ENCODE results near the gene PDE7B. TPM values are rescaled to one million over a fixed set of nuclear protein-coding genes. Genes with fewer than 3 reads are reported as not detected.

The PDE7B gene
- total and polyA plus RNA-seq, 2 of the 4 experiments (the other 2 are of a cell fraction) = 7.8 to 12.4 TPM

- Histone ChIP-seq H3K18ac (ENCODE audit: low read depth, low read length) (no peak overlapping the region), H2BK120ac (ENCODE audit: low read depth, low read length) (no peak overlapping the region), H3K14ac (replicated peaks; ENCODE audit: low read depth, low read length) (no peak overlapping the region), H3K9me3 (ENCODE audit: control insufficient read depth, insufficient read depth, low read length) (no peaks in the 10 kb centered on the region), H3K23ac (ENCODE audit: low read depth, low read length) (no peak overlapping the region), H3K4me1 (ENCODE audit: control insufficient read depth, insufficient read depth, low read length) (peaks cover 3% of the 10 kb centered on the region), H3K4ac (ENCODE audit: low read depth, low read length) (no peak overlapping the region), H4K8ac (ENCODE audit: low read depth in 2 of 2, low read length in 2 of 2) (no peak overlapping the region; a peak in 1 of 4 replicates), H2AK5ac (ENCODE audit: low read depth, low read length) (peak overlapping the region; percentile 46; the same call in 1 of the 2 replicates), H3K79me1 (ENCODE audit: low read depth in 1 of 2, low read length in 2 of 2) (peaks cover 3 to 16% of the 10 kb centered on the region in 2 experiments), H3K27ac (ENCODE audit: insufficient read depth, low read length) (no peak overlapping the region), H3K4me2 (ENCODE audit: low read depth, low read length) (no peak overlapping the region), H3K56ac (ENCODE audit: extremely low read depth, insufficient read depth, low read length) (no peak overlapping the region), H2BK15ac (ENCODE audit: low read depth, low read length) (no peak overlapping the region), H4K20me1 (ENCODE audit: insufficient read depth, low read length) (no peaks in the 10 kb centered on the region), H4K91ac (ENCODE audit: insufficient read depth, low read depth, low read length) (0 out of 2 replicates have a peak overlapping the region, but pooled peaks have one; percentile 32), H2AK9ac (replicated peaks; ENCODE audit: low read depth, low read length, poor library complexity) (no peak overlapping the region), H2AFZ (replicated peaks; ENCODE audit: low read length, poor library complexity) (no peak overlapping the region), H2BK5ac (ENCODE audit: low read depth, low read length, poor library complexity, severe bottlenecking) (no peak overlapping the region), H3K36me3 (ENCODE audit: control insufficient read depth, insufficient read depth, low read length) (no peaks in the 10 kb centered on the region; the same call in 1 of the 2 replicates), H4K5ac (ENCODE audit: low read depth, low read length) (no peak overlapping the region), H2BK20ac (ENCODE audit: low read depth, low read length) (no peak overlapping the region), H3K27me3 (ENCODE audit: control insufficient read depth, insufficient read depth, low read length) (no peaks in the 10 kb centered on the region), H3K9ac (ENCODE audit: low read depth, low read length) (no peak overlapping the region), H3K4me3 (ENCODE audit: insufficient read depth, low read depth, low read length) (no peak overlapping the region), H3K9me1 (ENCODE audit: insufficient read depth, low read length) (no peaks in the 10 kb centered on the region; the same call in 1 of the 2 replicates)
- dilution Hi-C loops (cut with HindIII; ENCODE audit: low sequenced_read_pairs, unreplicated experiment) (no loop called here), in situ Hi-C loops (cut with MboI; ENCODE audit: low sequenced_read_pairs) (no loop called here), intact Hi-C loops (cut with micrococcal nuclease) (no loop called here)
- BruUV-seq (replicated peaks) = no TSS peak
- ChIA-PET POLR2A (ENCODE audit: unreplicated experiment) (no interaction called here), CTCF (no interaction called here)
- DNase-seq (no peak), ATAC-seq (ENCODE audit: low read depth) (no peak)
- no CpG with 5 or more reads among the region's 3 CpGs for WGBS, 2 experiments (ENCODE audit: extremely low coverage in 2 of 2, insufficient read length in 1 of 2)
- TF ChIP-seq, protein P1, sequence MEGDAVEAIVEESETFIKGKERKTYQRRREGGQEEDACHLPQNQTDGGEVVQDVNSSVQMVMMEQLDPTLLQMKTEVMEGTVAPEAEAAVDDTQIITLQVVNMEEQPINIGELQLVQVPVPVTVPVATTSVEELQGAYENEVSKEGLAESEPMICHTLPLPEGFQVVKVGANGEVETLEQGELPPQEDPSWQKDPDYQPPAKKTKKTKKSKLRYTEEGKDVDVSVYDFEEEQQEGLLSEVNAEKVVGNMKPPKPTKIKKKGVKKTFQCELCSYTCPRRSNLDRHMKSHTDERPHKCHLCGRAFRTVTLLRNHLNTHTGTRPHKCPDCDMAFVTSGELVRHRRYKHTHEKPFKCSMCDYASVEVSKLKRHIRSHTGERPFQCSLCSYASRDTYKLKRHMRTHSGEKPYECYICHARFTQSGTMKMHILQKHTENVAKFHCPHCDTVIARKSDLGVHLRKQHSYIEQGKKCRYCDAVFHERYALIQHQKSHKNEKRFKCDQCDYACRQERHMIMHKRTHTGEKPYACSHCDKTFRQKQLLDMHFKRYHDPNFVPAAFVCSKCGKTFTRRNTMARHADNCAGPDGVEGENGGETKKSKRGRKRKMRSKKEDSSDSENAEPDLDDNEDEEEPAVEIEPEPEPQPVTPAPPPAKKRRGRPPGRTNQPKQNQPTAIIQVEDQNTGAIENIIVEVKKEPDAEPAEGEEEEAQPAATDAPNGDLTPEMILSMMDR (conservative IDR thresholded peaks at IDR 0.05; ENCODE audit: low read depth, low read length) = no peak
- TF ChIP-seq MAFK (IDR thresholded peaks at IDR 0.05; ENCODE audit: low read depth, low read length) (no peak), NFE2L2 (IDR thresholded peaks at IDR 0.05; ENCODE audit: low read depth, low read length) (no peak), RCOR1 (IDR thresholded peaks at IDR 0.05; ENCODE audit: insufficient replicate concordance, low read length) (no peak), POLR2A (IDR thresholded peaks at IDR 0.05; ENCODE audit: low read depth, low read length) (no peak), SMC3 (IDR thresholded peaks at IDR 0.05; ENCODE audit: low read depth, low read length) (no peak), RFX5 (IDR thresholded peaks at IDR 0.05; ENCODE audit: low read depth, low read length) (no peak), RAD21 (IDR thresholded peaks at IDR 0.05; ENCODE audit: low read length) (no peak)
- TF ChIP-seq, protein P2, sequence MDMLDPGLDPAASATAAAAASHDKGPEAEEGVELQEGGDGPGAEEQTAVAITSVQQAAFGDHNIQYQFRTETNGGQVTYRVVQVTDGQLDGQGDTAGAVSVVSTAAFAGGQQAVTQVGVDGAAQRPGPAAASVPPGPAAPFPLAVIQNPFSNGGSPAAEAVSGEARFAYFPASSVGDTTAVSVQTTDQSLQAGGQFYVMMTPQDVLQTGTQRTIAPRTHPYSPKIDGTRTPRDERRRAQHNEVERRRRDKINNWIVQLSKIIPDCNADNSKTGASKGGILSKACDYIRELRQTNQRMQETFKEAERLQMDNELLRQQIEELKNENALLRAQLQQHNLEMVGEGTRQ (IDR thresholded peaks at IDR 0.05; ENCODE audit: low read depth, low read length) = no peak
Observed at GRCh38 chr6:135983093-135983492, 131.6 kb downstream of the PDE7B start.
